Transverse colon (tissue), 4 donors: ENCODE results near the gene SYCE3.

Experiments used
- CTCF ChIP-seq, 5 experiments: fragments of 200-600 bp in 3 of 5; fragments of 450-650 bp in 2 of 5; sonication (generic) in 3 of 5; IDR thresholded peaks; 1 replicate in 2 of 5; 2 replicates in 3 of 5; pipeline ENCODE4 v1.5.1; 2016 to 2017; ENCODE audit warnings: antibody characterized with exemption in 5 of 5, inconsistent platforms in 3 of 5, mild to moderate bottlenecking in 2 of 5, moderate library complexity in 1 of 5
- POLR2A ChIP-seq: fragments of 450-650 bp; IDR thresholded peaks from one replicate; pipeline ENCODE4 v1.6.1; 2016; ENCODE audit warnings: antibody characterized with exemption, mild to moderate bottlenecking, moderate library complexity
- POLR2AphosphoS5 ChIP-seq, 3 donors: sonication (generic); formaldehyde crosslinking; IDR thresholded peaks; one replicate each; pipeline ENCODE4 v1.6.1; 2016; ENCODE audit warnings: antibody characterized with exemption in 3 of 3

DNA sequence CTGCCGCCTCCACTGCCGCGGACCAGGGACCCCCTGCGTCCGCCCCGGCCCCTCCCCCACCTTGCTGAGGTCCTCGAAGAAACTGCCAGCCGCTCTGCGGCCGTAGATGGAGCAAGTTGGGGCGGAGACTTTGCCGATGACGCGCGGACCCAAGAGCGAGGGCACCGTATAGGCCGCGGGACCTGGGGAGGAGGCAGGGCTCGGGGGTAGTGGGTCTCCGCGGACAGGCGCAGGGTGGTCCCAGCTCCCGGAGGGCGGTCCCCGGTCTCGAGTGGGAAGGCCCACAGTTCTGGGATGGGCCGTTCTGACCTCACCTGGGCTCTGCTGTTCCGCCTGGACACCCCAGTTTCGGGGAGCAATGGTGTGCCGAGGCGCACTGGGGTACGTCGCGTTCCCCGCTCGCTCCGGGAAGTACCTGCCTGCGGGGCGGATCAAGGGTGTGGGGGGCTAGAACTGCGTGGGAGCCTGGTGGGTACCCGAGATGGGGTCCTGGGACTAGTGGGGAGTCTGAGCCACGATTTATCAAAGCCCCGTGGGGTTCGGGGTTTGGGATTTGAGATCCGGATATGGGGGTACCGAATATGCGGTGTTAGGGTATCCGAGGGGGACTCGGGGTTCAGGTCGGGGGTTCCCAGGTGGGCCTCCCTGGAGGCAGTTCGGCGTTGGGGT lies 31.7 kb downstream of the SYCE3 start:
- TF ChIP-seq CTCF (IDR thresholded peaks at IDR 0.05) (no peak), POLR2A (peak; percentile 85), POLR2AphosphoS5 (IDR thresholded peaks at IDR 0.05) (peak; percentile 87 to 91 (median 91))
